HG02588 (cell line): ENCODE measurements around the gene RCAN2.

Experiments
- ATAC-seq: cut with Tn5 transposase; IDR thresholded peaks from one replicate; pipeline ENCODE4 v1.9.1; 2021; ENCODE audit warnings: mild to moderate bottlenecking, moderate library complexity; ENCODE audit not compliant: unreplicated experiment

RCAN2 gene

DNA sequence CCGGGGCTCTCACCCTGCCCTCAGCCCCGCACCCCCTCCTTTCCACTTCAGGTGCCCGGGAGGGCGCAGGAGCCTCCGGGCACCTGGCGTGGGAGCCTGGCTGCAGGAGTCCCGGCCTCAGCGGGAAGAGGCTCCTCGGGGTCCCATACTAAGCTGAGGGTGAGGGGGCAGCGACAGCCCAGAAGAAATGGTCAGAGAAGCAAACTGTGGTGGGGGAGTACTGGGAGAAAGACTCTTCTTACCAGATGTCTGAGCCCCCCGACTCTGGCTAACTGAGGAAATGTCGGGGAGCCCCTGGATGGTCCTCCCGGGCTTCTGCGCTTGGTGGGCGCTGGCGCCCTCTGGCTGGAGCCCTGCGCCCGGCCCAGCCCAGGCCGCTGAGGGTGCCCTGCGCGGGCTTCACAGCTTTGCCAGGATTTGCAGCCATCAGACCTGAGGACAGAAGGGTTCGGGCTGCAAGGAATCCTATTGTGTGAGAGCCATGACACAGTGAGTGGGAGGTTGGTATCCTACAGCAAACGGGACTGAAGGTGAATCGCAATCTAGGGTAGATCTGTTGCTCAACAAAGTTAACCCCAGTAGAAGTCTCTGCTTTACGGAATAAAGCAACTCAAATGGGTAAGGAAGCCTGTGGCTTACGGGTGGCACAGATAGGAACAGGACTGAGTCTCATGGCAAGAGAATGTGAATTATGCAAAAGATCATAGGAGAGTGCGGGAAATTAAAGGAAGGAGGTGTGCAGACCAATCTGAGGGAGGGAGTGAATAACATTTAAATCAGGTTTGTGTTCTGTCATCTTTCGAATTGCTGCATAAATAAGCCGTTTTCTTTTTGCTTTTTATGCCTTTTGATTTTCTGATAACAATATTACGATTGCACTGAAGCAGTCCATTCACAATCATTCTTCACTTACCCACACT lies 639 bp upstream of the RCAN2 start:
- peak; percentile 52 for ATAC-seq

DNA sequence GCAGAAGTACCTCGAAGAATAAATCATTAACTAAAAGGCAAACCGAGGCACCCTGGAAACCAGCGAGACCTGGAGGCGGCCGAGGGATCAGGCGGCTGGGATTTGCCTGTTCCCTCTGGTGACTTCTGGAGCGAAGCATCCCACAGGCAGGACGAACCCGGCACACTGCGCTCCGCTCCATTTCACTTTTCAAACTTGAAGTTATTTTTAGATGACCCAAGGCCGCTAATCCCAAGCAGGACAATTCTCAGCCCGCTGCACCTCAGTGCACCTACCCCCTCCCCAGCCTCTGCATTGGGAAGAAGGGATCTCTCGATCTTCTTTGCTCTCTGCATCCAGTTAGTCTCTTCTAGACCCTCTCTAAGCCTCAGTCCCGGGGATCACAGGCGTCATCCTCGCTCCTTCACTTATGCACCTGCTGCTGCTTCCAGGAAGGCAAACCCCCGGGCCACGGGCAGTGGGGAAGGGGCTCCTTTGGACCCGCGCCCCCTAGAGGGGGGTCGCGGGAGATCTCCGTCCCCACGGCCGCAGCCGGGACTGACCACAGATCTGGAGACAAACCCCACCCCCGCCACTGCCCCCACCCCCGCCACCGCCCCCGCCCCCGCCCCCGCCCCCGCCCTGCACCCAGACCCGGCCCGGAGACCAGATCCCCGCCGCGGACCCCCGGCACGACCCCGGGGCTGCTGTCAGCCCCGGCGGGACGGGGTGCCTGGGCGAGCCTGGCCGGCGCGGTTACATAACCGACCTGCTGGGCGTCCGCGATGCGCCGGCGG lies 636 bp downstream of the RCAN2 start:
- no peak for ATAC-seq

DNA sequence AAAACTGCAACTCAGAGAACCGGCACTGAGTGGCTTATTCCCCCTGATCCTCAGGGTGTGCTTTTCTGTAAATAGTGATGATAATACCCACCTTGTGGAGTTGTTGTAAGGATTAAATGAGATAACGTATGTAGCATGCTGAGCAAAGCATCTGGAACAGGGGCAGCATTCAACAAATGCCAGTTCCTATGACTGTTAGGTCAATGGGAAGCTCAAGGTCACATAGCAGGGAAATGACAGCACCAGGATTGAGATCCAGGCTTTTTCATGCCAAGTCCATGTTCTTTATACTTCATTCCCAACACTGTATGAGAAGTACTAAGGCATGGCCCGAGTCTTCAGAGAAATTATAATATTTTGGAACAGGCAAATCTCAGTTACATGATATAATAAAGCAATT lies 5.1 kb downstream of the RCAN2 start:
- no peak for ATAC-seq

DNA sequence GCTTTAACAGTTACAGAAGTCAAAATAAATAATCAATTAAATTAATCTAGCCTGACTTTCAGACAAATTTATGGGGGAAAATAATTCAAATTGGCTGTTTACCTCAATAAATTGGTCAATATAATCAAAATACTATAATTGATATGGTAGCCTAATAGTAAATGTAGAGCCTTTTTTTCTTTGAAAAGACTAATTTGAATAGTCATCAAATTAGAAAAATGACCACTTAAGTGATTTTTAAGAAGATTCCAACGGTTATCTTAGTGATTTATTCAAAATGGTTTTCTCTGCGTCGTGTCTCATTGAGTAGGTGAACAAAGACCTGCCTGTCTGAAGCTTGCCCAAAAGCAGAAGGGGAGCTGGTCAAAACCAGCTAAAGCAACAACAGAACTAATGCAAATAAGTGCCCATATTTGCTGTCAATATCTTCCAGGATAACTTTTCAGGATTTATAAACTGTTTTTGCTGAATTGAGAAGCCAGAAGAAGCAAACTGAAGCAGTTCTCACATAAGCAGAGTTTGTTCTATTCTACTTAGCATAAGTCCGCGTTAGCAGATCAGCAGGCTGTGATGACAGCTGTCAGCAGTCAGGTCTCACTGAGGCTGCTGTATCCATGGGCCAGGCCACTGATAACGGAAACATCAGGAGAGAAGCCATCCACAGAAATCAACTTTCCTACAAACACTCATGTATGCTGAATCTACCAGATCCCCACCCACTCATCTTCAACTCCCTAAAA lies 7.0 kb downstream of the RCAN2 start:
- no peak for ATAC-seq

DNA sequence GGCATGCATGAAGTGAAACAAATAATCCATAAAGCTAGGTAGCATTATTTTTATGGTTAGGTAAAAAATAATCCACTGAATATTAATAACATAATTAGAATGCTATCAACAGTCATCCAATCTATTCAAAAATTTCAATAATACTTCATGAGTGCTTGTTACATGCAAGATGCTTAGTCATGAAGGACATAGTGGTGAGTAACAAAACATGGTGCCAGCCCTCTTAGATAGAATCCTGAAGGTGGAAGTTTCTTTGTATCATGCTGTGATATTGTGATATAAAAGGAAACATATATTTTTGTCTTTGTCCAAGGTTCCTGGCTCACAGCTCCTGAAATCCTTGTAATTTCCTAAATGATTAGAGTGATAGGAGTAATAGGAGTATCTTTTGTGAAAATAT lies 14.9 kb downstream of the RCAN2 start:
- no peak for ATAC-seq

DNA sequence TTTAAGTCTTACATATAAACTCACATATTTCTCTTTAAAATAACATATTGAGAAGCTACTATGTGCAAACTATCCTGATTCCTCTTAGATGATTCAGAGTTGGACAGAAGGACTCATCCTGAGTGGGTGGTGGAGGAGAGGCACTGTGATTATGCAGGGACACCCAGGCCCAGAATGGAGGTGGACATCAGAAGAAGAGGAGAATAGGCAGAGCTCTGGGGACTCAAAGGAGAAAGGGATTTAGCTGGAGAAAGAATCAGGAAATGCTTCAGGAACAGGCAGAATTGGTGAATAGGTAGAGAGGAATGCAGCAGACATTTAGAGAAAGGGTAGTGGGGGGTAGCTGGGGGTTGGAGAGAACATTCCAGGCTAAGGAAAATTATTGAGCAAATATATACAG lies 17.4 kb downstream of the RCAN2 start:
- ATAC-seq: no peak

DNA sequence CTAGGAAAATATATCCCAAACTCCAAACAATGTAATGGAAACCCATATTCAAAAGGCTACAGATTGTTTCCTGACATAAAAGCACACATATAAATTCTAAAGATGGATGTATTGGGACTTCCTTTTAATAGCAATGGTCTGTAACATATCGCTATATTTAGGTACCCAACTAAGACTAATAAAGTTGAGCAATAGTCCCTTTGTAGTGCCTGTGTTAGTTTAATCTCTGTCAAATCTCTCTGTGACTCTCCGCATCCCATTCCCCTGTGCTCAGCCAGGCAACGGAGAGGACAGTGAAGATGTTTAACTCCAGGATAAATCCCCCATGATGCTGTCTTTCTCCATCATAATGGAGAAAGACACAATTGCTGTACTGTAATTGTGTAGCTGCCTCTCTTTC lies 19.0 kb downstream of the RCAN2 start:
- ATAC-seq: no peak

DNA sequence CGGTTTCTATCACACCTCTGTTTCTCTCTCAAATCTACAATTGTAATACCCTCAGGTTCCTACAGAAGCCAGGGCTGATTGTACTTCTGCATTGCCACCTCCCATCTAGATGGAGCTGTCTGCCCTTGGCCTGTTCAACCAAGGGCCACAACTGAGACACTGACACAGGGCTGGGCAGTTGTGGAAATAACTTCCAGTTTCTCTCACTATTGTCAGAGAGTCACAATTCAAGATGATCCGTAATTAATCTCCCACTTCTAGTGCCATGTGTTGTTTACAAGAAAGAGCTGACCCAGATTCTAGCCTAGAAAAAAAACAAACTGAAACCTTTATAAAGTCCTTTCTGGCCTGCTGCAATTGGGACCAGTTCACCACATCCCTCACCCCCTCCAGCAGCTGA lies 22.2 kb downstream of the RCAN2 start:
- ATAC-seq: no peak

DNA sequence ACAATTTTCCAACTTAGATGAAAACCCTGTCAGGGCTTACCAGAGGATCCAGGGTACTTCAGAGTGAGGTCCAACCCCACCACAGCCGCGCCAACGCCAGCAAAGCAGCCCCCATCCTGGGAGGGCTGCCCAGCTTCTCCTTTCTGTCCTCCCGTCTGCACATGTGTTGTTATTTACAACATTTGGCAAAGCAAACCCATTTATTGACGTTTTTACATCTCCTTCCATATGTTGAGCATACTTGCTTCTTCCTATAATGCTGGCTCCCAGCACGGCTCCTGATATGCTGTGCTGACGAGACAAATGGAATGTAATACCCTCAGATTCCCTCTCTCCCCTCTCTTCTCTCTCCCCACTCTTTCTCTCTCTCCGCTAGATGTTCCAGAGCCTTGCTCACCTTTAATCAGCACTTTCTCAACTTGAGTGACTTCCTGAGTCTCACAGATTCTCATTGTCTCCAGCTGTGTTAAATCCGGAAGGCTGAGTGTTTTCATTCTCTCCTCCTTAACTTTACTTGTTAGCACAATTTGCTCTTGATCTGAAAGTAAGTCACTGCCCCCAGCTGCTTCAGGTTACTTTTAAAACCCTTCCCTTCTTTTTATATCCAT lies 22.7 kb downstream of the RCAN2 start:
- no peak for ATAC-seq

DNA sequence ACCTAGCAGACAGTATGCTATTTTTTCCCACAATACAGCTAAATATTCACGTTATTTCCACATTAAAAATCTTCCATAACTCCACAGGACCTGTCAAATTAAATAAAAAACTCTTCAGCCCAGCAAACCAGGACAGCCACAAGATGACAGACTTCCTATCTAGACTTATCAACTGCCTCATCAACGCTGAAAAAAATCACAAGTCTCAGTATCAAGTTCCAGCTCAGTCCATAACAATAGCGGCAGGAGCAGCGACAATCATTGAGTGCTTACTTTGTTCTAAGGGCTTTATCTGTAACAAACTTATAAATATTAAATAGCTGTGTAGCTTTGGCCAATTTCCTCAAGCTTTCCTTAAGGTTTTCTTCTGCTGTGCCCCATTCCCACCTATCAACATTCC lies 24.7 kb downstream of the RCAN2 start:
- no peak for ATAC-seq

DNA sequence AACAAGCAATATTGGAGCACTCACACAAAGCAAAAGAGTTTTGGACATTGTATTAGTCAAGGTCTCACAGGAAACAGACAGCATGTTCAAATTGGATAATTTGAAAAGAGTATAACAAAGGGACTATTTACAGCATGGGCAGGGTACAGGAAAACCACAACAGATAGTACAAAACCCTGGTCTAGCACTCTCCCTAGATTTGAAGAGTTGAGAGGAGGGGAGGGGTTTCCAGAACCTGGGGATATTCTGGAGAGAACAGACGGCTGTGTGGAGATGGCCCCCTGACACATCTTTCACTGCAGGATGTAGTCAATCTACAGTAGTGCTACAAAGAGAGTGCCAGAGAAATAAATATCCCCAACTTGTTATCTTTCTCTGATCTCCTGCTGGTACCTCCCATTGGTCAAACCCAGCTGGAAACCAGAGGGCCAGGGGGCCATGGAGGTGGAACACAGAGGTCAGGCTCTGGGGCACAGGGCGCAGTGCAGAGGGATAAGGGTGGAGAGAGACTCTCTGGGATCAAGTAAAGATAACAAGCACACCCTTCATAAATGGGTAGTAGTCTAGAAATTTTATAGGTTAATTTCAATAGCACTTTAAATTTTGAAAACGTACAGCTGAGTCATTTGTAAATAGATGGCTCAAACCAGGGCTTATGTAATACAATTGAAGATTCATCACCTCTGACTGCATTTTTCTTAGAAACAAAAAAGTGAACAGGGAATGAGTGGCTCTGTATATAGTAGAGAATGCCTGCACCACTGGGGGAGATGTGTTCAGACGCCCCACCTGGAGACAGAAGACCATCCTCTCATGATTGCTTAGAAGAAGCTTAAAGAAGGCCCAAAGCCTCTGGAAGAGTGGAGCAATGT lies 25.7 kb downstream of the RCAN2 start:
- no peak for ATAC-seq

DNA sequence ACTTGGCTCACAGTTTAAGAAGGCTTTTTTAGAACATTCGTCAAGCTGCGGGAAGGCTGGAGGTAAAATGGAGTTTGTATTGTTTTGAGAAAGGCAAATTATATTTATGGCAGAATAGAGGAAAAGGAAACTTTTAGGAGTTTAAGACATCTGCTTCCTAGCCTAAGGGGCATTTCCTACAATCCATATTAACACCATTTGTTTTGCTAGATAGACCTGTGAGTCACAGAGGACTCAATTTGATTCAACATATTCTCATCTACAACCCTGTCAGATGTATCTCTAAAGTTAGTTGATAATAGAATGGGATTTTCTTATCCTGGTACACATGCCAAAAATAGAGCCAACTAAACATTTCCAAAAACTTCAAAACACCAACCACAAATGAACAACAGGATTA lies 35.0 kb downstream of the RCAN2 start:
- no peak for ATAC-seq

DNA sequence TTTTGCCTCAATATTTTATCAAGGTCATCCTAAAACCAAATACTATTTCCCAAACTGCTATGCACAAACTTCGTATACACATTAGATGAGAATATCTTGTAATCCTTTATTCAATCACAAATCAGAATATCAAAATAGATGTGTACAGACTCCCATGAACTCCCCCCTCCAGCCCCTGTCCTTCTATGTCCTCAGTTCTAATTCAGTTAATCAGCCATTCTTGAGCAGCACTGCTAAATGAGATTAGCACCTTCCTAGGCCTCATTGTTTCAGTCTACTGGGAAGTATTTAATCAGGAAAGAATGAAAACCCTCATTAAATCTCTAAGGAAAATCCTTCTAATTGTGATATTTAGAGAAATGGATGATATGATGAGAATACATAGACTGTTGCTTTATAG lies 36.6 kb downstream of the RCAN2 start:
- no peak for ATAC-seq

DNA sequence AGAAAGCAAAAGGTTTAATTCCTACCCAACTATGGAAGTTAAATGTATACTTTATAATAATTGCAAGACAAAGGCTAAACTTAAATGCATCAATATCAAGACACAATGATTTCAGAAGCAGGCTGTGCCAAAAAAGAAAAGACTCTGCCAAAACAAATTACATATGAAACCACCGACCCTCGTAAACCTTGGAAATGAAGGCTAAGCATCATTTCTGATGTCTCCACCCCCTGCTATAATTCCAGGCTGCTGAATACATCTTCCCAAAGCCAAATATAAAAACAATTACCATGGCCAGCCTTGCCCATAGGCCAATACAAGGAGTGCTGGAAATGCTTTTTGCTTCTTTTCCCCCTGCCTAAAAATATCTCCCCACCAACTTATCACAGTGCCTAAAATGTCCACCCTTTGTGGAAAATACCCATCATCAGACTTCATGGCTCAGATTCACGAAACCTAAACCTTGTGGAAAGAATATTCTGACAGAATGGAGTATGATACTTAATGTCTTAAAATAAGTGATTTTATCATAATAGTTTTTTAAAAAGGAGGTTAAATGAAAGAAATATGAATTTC lies 37.4 kb downstream of the RCAN2 start:
- ATAC-seq: no peak

DNA sequence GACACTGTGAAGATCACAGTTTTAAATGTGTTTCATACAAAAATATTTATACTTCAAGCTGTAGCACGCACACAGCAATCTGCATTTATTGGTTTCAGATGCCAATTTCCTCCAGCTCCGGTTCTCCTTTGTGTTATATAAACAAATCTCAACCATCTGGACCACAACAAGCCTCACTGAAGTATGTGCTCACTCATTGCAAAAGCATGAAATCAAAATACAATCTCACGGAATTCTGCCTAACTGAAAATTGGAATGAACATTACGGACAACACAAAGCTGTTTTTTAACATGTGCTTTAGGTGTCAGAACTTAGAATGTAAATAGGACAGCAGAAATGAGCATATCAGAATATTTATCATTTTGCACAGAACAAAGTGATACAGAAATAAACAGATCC lies 38.0 kb downstream of the RCAN2 start:
- ATAC-seq: no peak

DNA sequence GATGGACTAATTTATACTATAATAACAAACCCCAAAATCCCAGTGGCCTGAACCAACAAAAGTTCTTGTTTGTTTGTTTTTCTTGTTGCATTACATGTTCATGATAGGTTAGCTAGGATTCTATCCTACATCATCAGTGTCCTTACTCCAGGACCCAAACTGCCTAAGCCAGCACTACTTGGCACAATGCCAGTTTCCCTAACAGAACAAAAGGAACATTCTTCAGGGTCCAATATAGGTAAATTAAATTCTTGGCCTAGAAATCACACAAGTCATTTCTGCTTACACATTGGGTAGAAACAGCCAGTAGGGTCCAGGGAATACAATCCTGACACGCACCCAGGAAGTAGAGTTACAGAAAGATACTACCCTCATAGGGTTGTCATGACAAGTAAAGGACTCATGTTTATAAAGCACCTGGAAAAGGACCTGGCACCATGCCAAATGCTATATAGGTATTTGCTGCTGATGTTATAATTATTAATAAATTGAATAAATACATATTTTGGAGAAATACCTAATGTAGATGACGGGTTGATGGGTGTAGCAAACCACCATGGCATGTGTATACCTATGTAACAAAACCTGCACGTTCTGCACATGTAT lies 38.8 kb downstream of the RCAN2 start:
- ATAC-seq: no peak

DNA sequence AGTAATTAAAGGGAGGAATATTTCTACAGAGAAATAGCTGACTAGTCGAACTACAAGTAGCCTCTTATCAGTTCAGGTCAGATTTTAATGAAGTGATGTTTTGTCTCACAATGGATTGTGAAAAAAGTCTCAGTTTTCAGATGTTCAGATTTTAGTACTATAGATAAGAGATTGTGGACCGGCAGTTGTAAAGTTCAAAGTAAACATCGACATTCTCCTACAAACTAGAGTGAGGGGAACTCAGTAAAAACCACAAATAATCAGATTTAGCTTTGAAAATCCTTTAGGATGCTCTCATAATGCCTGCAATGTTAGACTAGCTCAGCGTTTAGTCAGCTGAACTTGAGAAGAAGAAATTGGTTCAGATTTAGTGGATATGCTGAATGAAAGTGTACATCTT lies 39.9 kb downstream of the RCAN2 start:
- no peak for ATAC-seq

DNA sequence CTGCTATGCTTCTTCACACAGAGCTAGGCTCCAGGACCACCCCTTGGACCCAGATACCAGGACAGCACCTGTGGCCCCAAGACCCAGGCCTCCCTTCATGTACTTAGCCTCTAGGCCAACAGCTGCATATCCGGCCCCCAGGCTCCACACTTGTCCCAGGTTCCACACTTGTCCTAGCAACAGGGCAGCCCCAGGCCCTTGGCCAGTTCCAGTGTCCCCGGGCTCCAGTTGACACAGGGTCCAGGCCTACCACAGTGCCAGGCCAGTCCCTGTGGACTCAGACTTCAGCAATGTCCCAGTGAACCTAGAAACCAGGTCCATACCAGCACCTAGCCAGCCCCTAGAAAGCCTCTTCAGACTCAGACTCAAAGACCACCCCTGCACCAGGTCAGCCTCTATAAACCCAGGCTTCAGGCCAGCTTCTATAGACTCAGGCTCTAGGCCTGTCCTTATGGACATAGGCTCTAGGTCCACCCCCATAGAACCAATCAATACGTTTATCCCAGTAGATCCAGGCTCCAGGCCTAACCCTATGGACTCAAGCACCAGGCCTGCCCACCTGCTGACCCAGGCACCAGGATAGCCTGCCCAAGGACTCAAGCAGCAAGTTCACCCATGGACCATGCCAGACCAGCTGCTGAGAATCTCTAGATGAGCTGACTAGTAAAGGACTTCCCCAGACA lies 46.3 kb downstream of the RCAN2 start:
- ATAC-seq: no peak

DNA sequence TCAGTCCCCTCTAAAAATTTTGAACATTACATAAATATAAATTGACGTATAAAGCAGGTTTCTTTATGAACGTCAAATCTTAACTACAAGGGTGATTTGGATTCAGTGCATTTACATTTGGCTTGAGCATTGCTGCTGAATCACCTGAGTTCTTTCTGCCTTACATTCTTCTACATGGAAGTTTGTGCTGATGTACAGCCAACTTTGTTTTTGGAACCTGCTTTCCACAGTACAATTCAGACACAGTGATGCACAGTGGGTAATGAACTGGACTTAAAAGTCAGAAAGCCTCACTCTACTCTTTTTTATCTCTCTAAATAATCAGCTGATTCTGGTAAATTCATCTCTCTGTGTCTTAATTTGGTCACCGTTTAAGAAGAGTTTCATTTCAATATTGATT lies 47.6 kb downstream of the RCAN2 start:
- no peak for ATAC-seq
